ENCODE measurements around the gene TACC2. TPM values are rescaled to one million over a fixed set of nuclear protein-coding genes. Genes with fewer than 3 reads are reported as not detected.

TACC2 gene
- total and polyA plus RNA-seq, 9 of the 15 experiments (the other 6 are each of a cell fraction or from before 2014, with no cell fraction given), result under 0.01 to 0.35 (median 0.03) TPM; not detected in 6

DNA sequence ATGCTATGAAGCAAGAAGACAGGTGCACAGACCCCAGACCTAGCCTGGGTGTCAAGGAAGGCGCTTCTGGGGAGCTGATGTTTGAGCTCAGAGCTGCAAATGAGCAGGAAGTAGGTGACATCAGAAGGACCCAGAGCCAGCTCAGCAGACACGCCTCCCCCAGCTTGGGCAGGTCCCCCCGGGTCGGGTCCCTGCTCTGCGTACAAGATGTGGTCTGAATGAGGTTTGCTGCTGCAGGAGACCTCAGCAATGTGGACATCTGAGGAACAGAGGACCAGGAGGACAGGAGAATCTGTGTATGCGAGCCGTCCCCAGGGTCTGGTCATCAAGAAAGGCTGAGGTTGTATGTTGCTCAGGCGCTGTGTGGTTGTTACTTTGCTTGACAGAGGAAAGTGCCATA is 51.8 kb downstream of the TACC2 start:
- in situ Hi-C loops (cut with MboI) (no loop called here), intact Hi-C loops (cut with micrococcal nuclease) (no loop called here)
- Histone ChIP-seq H3K9me3 (replicated peaks; ENCODE audit: control insufficient read depth, insufficient read depth, low read depth, low read length) (no peaks in the 10 kb centered on the region), H3K4me2 (ENCODE audit: insufficient read depth, low read length) (no peak overlapping the region), H3K27ac (ENCODE audit: extremely low read depth, low read depth, low read length) (no peak overlapping the region), H3K4me3 (no peak overlapping the region), H3K36me3 (ENCODE audit: control insufficient read depth, insufficient read depth, low read length) (no peaks in the 10 kb centered on the region), H3K4me1 (replicated peaks in 1 of 2; ENCODE audit: control insufficient read depth in 2 of 2, insufficient read depth in 2 of 2, low read length in 2 of 2) (no peaks in the 10 kb centered on the region), H2AFZ (ENCODE audit: low read depth, low read length) (no peak overlapping the region), H3K9me1 (ENCODE audit: control insufficient read depth, insufficient read depth, low read length) (no peaks in the 10 kb centered on the region), H3K9ac (ENCODE audit: insufficient read depth in 1 of 2, low read depth in 2 of 2, low read length in 2 of 2) (no peak overlapping the region), H3K27me3 (ENCODE audit: control insufficient read depth in 2 of 2, insufficient read depth in 2 of 2, low read length in 2 of 2) (peaks cover 15 to 38% of the 10 kb centered on the region in 2 experiments; a peak in 3 of 5 replicates), H3K79me2 (ENCODE audit: control insufficient read depth, insufficient read depth, low read length) (no peaks in the 10 kb centered on the region), H4K20me1 (replicated peaks; ENCODE audit: control insufficient read depth, insufficient read depth, low read length) (no peaks in the 10 kb centered on the region)
- no TSS peak for BruUV-seq (replicated peaks)
- ChIA-PET CTCF (ENCODE audit: low intra/inter-chr PET ratio) (no interaction called here), POLR2A (interaction anchor here (0.9 kb wide), 1 partner anchor 45 kb away, joined by 3 read pairs; no protein-coding TSS in a partner anchor)
- no peak for ATAC-seq
- no peak for FAIRE-seq
- no peak for DNase-seq (ENCODE audit: extremely low read depth in 1 of 4, low spot score in 3 of 4)
- WGBS (ENCODE audit: insufficient coverage, low coverage, missing lambda C conversion rate), result 10% methylated on average over 4 of the region's 8 CpGs
- TF ChIP-seq ZNF79 (CRISPR knock-in tag; IDR thresholded peaks at IDR 0.05; ENCODE audit: low read depth) (no peak), ESRRA (IDR thresholded peaks at IDR 0.05; ENCODE audit: borderline replicate concordance, low read depth) (no peak), GATAD2A (IDR thresholded peaks at IDR 0.05) (no peak), RBM34 (IDR thresholded peaks at IDR 0.05; ENCODE audit: borderline replicate concordance, insufficient read depth, low read length) (no peak), ZNF134 (CRISPR knock-in tag; conservative IDR thresholded peaks at IDR 0.05) (no peak), SRSF1 (IDR thresholded peaks at IDR 0.05; ENCODE audit: low read depth, low read length) (no peak), SP2 (IDR thresholded peaks at IDR 0.05; ENCODE audit: extremely low read depth, low read depth, low read length, poor library complexity, severe bottlenecking) (no peak), ZNF224 (CRISPR knock-in tag; IDR thresholded peaks at IDR 0.05) (no peak)
- TF ChIP-seq, protein P1, sequence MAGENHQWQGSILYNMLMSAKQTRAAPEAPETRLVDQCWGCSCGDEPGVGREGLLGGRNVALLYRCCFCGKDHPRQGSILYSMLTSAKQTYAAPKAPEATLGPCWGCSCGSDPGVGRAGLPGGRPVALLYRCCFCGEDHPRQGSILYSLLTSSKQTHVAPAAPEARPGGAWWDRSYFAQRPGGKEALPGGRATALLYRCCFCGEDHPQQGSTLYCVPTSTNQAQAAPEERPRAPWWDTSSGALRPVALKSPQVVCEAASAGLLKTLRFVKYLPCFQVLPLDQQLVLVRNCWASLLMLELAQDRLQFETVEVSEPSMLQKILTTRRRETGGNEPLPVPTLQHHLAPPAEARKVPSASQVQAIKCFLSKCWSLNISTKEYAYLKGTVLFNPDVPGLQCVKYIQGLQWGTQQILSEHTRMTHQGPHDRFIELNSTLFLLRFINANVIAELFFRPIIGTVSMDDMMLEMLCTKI (IDR thresholded peaks at IDR 0.05; ENCODE audit: partially characterized antibody), result no peak
- TF ChIP-seq, protein P2, sequence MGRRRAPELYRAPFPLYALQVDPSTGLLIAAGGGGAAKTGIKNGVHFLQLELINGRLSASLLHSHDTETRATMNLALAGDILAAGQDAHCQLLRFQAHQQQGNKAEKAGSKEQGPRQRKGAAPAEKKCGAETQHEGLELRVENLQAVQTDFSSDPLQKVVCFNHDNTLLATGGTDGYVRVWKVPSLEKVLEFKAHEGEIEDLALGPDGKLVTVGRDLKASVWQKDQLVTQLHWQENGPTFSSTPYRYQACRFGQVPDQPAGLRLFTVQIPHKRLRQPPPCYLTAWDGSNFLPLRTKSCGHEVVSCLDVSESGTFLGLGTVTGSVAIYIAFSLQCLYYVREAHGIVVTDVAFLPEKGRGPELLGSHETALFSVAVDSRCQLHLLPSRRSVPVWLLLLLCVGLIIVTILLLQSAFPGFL (CRISPR knock-in tag; IDR thresholded peaks at IDR 0.05), result no peak
- TF ChIP-seq, protein P3, sequence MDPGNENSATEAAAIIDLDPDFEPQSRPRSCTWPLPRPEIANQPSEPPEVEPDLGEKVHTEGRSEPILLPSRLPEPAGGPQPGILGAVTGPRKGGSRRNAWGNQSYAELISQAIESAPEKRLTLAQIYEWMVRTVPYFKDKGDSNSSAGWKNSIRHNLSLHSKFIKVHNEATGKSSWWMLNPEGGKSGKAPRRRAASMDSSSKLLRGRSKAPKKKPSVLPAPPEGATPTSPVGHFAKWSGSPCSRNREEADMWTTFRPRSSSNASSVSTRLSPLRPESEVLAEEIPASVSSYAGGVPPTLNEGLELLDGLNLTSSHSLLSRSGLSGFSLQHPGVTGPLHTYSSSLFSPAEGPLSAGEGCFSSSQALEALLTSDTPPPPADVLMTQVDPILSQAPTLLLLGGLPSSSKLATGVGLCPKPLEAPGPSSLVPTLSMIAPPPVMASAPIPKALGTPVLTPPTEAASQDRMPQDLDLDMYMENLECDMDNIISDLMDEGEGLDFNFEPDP (CRISPR knock-in tag; IDR thresholded peaks at IDR 0.05), result no peak
- TF ChIP-seq, protein P4, sequence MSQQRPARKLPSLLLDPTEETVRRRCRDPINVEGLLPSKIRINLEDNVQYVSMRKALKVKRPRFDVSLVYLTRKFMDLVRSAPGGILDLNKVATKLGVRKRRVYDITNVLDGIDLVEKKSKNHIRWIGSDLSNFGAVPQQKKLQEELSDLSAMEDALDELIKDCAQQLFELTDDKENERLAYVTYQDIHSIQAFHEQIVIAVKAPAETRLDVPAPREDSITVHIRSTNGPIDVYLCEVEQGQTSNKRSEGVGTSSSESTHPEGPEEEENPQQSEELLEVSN (IDR thresholded peaks at IDR 0.05; ENCODE audit: borderline replicate concordance in 1 of 2, extremely low read depth in 1 of 2, insufficient read depth in 1 of 2, insufficient read length in 1 of 2, low read depth in 1 of 2, low read length in 1 of 2, poor library complexity in 1 of 2, severe bottlenecking in 1 of 2), result no peak
